HG03575 (cell line): ENCODE data around the gene PLEKHG4B.

Source experiments
- ATAC-seq: cut with Tn5 transposase; IDR thresholded peaks from one replicate; pipeline ENCODE4 v1.9.1; 2021; ENCODE audit not compliant: unreplicated experiment, insufficient number of reproducible peaks, low FRiP score; ENCODE audit errors: extremely low read depth

The PLEKHG4B gene

GRCh38 chr5:119486-120097 is 27.6 kb downstream of the PLEKHG4B start:
- no peak for ATAC-seq

GRCh38 chr5:121432-121831 is 29.5 kb downstream of the PLEKHG4B start:
- ATAC-seq: no peak

DNA sequence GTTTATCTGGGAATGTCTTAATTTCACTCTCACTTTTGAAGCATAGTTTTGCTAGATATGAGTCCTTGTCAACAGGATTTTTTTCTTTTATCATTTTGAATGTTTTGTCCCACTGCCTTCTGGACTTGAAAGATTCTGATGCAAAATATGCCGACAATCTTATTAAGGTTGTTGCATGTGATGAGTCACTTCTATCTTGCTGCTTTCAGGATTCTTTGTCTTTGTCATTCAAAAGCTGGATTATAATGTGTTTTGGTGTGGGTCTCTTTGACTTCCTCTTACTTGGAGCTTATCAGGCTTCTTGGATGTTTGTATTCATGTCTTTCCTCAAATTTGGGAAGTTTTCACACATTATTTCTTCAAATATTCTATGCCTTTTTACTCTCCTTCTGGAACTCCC is 33.8 kb downstream of the PLEKHG4B start:
- no peak for ATAC-seq

- no peak for ATAC-seq
These were observed 34.8 kb downstream of the PLEKHG4B start for GRCh38 chr5:126806-127205.

- ATAC-seq: no peak
These were observed 35.9 kb downstream of the PLEKHG4B start for GRCh38 chr5:127886-128285.

GRCh38 chr5:128446-128845 is 36.5 kb downstream of the PLEKHG4B start:
- ATAC-seq: no peak

GRCh38 chr5:129148-129547 is 37.2 kb downstream of the PLEKHG4B start:
- ATAC-seq: no peak

- ATAC-seq: no peak
These were observed 37.9 kb downstream of the PLEKHG4B start for GRCh38 chr5:129820-130219.

DNA sequence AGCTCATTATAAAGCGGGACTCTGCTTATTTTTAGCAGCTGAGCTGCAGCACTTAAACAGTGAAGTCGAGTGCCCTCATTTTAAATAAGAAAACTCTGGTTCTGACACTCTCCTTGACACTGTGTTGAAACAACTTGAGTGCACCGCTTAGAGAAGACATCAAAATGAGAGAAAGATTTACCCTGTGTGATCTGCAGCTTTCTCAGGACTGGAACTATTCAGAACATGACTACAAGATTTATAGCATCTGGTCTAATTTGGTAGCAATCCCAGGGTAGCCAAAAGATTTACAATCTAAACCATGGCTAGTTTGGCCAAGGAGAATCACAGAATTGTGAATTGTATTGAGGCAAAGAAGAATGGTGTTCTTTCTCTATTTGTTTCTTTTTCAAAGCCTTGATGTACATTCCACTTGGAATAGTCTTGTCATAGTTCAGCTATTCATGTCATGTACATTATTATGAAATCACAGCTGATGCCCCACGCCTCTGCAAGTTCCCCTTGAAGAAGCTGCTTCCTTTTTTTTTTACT is 38.7 kb downstream of the PLEKHG4B start:
- no peak for ATAC-seq

DNA sequence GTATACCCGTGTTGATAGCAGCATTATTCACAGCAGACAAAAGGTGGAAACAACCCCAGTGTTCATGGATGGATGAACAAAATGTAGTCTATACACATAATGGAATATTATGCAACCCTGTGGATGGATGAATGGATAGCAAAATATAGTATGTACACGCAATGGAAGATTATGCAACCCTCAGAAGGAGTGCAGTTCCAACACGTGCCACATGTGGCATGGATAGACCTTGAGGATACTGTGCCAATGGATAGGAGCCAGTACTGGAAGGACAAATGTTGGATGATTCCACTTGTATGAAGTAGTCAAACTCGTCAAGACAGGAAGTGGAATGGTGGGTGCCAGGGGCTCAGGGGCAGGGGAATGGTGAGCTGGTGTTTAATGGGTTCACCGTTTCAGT is 44.9 kb downstream of the PLEKHG4B start:
- no peak for ATAC-seq

DNA sequence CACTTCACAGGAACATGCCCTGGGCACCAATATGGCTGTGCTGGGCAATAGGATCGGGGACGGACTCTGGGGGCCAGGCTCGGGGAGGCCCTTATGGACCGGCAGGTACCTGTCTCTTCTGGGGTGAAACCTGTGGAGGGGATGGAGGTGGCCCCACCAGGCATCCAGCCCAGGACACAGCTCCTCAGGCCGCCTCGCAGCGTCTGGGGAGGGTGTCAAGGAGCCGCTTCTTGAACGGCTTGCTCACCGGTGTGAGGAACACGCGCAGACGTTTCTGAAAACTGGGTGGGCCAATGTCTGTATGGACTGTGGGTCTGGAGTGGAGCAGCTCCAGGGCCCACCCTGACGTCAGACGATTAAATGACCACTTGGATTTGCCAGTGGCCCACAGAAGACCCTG is 45.8 kb downstream of the PLEKHG4B start:
- ATAC-seq: no peak

DNA sequence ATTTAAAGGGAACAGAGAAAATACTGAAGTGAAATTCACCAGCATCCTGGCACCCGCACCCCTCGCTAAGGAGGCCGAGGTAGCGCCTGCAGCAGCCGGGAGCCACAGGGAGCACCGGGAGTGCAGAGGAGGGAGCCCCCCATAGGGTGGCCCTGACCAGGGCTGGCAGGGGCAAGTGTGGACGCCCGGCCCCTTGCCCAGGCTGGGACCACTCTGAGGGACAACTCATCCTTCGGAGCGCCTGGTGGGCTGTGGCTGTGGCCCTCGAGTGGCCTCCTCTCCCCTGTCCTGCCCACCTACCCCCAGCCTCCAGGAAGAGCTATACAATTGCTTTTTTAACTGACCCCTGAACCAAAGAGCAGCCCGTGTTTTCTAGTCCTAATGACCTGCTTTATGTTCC is 47.0 kb downstream of the PLEKHG4B start:
- ATAC-seq: no peak

GRCh38 chr5:139579-140442 is 47.8 kb downstream of the PLEKHG4B start:
- no peak for ATAC-seq

DNA sequence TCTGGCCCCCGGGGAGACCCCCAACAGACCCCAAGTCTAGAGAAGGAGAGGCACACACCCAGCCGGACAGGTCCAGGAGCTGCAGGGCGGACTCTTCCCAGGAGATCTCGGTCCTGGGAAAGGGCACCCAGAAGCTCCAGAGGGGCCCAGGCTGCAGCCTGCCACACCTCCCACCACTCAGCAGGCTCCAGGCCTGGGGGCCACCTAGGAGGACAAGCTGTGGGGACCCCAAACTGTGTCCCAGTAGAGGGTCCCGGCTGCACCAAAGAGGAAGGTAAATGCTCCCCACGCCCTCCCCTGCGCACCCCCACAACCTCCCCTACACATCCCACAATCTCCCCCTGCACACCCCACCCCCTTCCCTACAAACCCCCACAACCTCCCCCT is 48.5 kb downstream of the PLEKHG4B start:
- ATAC-seq: no peak

GRCh38 chr5:141211-141610 is 49.2 kb downstream of the PLEKHG4B start:
- ATAC-seq: no peak

- ATAC-seq: no peak
These were observed 49.8 kb downstream of the PLEKHG4B start for GRCh38 chr5:141761-142160.

DNA sequence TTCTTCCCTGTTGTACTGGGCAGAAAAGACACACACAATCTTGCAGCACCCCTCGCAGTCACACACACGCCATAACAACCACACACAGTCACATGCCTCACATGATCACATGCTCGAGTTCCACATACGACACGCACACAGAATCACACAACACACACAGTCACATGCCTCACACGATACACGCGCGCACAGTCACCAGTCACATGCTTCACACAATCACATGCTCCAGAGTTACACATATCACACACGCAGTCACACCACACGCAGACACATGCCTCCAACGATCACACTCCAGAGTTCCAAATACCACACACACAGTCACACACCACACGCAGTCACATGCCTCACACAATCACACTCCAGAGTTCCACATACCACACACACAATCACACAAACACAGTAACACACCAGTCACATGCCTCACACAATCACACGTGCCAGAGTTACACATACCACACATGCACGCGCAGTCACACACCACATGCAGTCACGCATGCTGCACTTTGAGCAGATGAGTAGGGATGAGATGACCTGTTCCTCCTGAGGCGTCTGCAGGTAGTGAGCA is 50.4 kb downstream of the PLEKHG4B start:
- ATAC-seq: no peak

DNA sequence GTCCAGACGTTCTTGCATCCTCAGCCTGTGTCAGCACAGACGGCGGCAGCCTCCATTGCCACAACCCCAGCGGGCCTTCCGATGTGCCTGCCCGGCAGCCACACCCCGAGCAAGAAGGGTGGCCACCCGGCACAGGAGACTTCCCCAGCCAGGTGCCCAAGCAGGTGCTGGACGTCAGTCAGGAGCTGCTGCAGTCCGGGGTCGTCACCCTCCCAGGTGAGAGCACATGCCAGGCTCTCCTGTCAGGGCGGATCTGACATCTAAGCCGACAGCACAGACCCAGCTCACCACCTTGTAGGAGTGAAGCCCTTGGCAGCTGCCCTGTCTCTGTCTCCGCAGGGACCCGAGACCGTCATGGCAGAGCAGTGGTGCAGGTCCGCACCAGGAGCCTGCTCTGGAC is 51.1 kb downstream of the PLEKHG4B start:
- no peak for ATAC-seq

GRCh38 chr5:144941-145340 is 53.0 kb downstream of the PLEKHG4B start:
- no peak for ATAC-seq
